ENCODE data around the gene LAMA5. TPM values are rescaled to one million over a fixed set of nuclear protein-coding genes. Genes with fewer than 3 reads are reported as not detected.

Gene LAMA5
- total and polyA plus RNA-seq, 2 donors (not counting 1 experiment from before 2014, with no cell fraction given) = 52.9 to 83.5 TPM

- ATAC-seq (ENCODE audit: low read depth) = no peak
Observed at GRCh38 chr20:62323146-62323979, 43.7 kb downstream of the LAMA5 start.

More at GRCh38 chr20:62323146-62323979, 43.7 kb downstream of the LAMA5 start:
- DNase-seq = no peak
- H3K27ac ChIP-seq (ENCODE audit: low read length in 2 of 2) = no peak overlapping the region
- intact Hi-C loops (cut with micrococcal nuclease) = no loop called here
- ChIA-PET POLR2A (no interaction called here), CTCF (no interaction called here)
- Mint-ChIP-seq H3K4me3 (no peak overlapping the region), H3K27me3 (no peaks in the 10 kb centered on the region), H3K27ac (no peak overlapping the region), H3K4me1 (no peaks in the 10 kb centered on the region), H3K9me3 (ENCODE audit: insufficient read depth) (no peaks in the 10 kb centered on the region)
- TF ChIP-seq CTCF (IDR thresholded peaks at IDR 0.05) (no peak), EZH2 (IDR thresholded peaks at IDR 0.05; ENCODE audit: borderline replicate concordance, insufficient read depth, low read depth, low read length, poor library complexity, severe bottlenecking) (no peak)
- no peaks in the 10 kb centered on the region for H3K9me3 ChIP-seq (ENCODE audit: control extremely low read depth in 1 of 3, control insufficient read depth in 2 of 3, insufficient read depth in 1 of 3, low read length in 2 of 3)
- no peak overlapping the region for H3K4me3 ChIP-seq (ENCODE audit: control extremely low read depth in 1 of 5, extremely low read depth in 1 of 5, insufficient read depth in 1 of 5, low read depth in 2 of 5, low read length in 4 of 5)
- no peaks in the 10 kb centered on the region for H3K79me2 ChIP-seq (ENCODE audit: control insufficient read depth, insufficient read depth, low read length)
- peaks cover 0 to 20% of the 10 kb centered on the region in 2 experiments for H3K36me3 ChIP-seq (replicated peaks in 1 of 2; ENCODE audit: control extremely low read depth in 1 of 2, control insufficient read depth in 1 of 2, extremely low read depth in 1 of 2, insufficient read depth in 2 of 2, low read length in 1 of 2)
- no peak overlapping the region for H3K4me2 ChIP-seq (replicated peaks; ENCODE audit: low read depth, low read length, poor library complexity, severe bottlenecking)
- H4K20me1 ChIP-seq (ENCODE audit: control insufficient read depth, insufficient read depth, low read length, poor library complexity, severe bottlenecking) = no peaks in the 10 kb centered on the region
- no peak overlapping the region for H2AFZ ChIP-seq (ENCODE audit: insufficient read depth, low read depth, low read length, poor library complexity, severe bottlenecking)
- H3K9ac ChIP-seq (ENCODE audit: low read length) = no peak overlapping the region
- H3K27me3 ChIP-seq (replicated peaks in 1 of 4; ENCODE audit: control extremely low read depth in 1 of 4, control insufficient read depth in 3 of 4, insufficient read depth in 4 of 4, low read length in 3 of 4) = no peaks in the 10 kb centered on the region
- WGBS (ENCODE audit: insufficient coverage) = 96% methylated on average over 52 of the region's 52 CpGs
- H3K4me1 ChIP-seq (ENCODE audit: control insufficient read depth in 2 of 2, insufficient read depth in 2 of 2, low read length in 2 of 2) = no peaks in the 10 kb centered on the region

All from B cell (primary cell).